HEK293 (cell line): ENCODE results near the gene XKR3.
"Not testable (repeated sequence)": the region's sequence is repeated elsewhere in the genome, so short reads cannot be mapped to it uniquely, and the experiment has no call there.

ENCODE experiments used
- CTCF ChIA-PET: fragments of 350-600 bp; formaldehyde crosslinking; extraction: SDS; loops from one replicate; lab custom pipeline; 2021; ENCODE audit warnings: antibody characterized with exemption; lab: Yijun Ruan, JAX
- POLR2A ChIA-PET: fragments of 300-600 bp; formaldehyde crosslinking; extraction: SDS; loops from one replicate; lab custom pipeline; 2020; ENCODE audit warnings: antibody characterized with exemption, inconsistent platforms; lab: Yijun Ruan, JAX
- H3K27ac ChIP-seq: fragments of 200-500 bp; sonication (Bioruptor generic); 2 replicates; pipeline ENCODE4 v1.5.1; 2014; ENCODE audit warnings: low read depth, low read length, control low read depth, inconsistent platforms; ENCODE audit errors: extremely low read depth
- H3K36me3 ChIP-seq, 2 experiments: fragments of 200-500 bp in 1 of 2; sonication (Bioruptor generic) in 1 of 2; 1 replicate in 1 of 2; 2 replicates in 1 of 2; pipeline ENCODE4 v1.5.1; 2014 to 2017; ENCODE audit warnings: inconsistent platforms in 2 of 2, low read length in 2 of 2; ENCODE audit not compliant: control insufficient read depth in 2 of 2, insufficient read depth in 1 of 2
- H3K4me1 ChIP-seq: fragments of 200-500 bp; sonication (Bioruptor generic); 2 replicates; pipeline ENCODE4 v1.5.1; 2014; ENCODE audit warnings: mild to moderate bottlenecking, low read length, inconsistent platforms; ENCODE audit not compliant: control insufficient read depth, insufficient read depth
- H3K4me3 ChIP-seq: 2 replicates; pipeline ENCODE4 v1.5.1; 2011; ENCODE audit warnings: low read depth, mild to moderate bottlenecking, control low read depth, low read length, moderate library complexity
- H3K9me3 ChIP-seq: fragments of 200-500 bp; sonication (Bioruptor generic); 2 replicates; pipeline ENCODE4 v1.5.1; 2014; ENCODE audit warnings: low read depth, low read length, inconsistent platforms; ENCODE audit not compliant: control insufficient read depth, insufficient read depth
- BCL11A ChIP-seq: fragments of 450-650 bp; formaldehyde crosslinking; IDR thresholded peaks from 2 replicates; pipeline ENCODE4 v1.5.1; 2016; ENCODE audit warnings: low read depth, missing biosample characterization, missing genetic modification characterization
- GLIS1 ChIP-seq: fragments of 450-650 bp; formaldehyde crosslinking; IDR thresholded peaks from 2 replicates; pipeline ENCODE4 v1.5.1; 2016; ENCODE audit warnings: missing biosample characterization, missing genetic modification characterization
- HOXD13 ChIP-seq: sonication (generic); formaldehyde crosslinking; IDR thresholded peaks from 2 replicates; pipeline ENCODE4 v1.8.0; 2022; ENCODE audit warnings: missing genetic modification reagents, borderline replicate concordance
- IKZF3 ChIP-seq: fragments of 450-650 bp; IDR thresholded peaks from 2 replicates; pipeline ENCODE4 v1.5.0; 2018; ENCODE audit warnings: missing biosample characterization, mild to moderate bottlenecking, missing genetic modification characterization, moderate library complexity
- KLF16 ChIP-seq: fragments of 450-650 bp; formaldehyde crosslinking; IDR thresholded peaks from 2 replicates; pipeline ENCODE4 v1.5.1; 2017; ENCODE audit warnings: missing biosample characterization, missing genetic modification characterization
- SETDB1 ChIP-seq: IDR thresholded peaks from one replicate; pipeline ENCODE4 v1.6.1; 2017; ENCODE audit warnings: mild to moderate bottlenecking, low read length, moderate library complexity, mixed read lengths; ENCODE audit not compliant: insufficient read length
- YY2 ChIP-seq: fragments of 450-650 bp; formaldehyde crosslinking; IDR thresholded peaks from 2 replicates; pipeline ENCODE4 v1.5.1; 2016; ENCODE audit warnings: missing biosample characterization, missing genetic modification characterization
- ZBTB48 ChIP-seq: fragments of 450-650 bp; formaldehyde crosslinking; IDR thresholded peaks from 2 replicates; pipeline ENCODE4 v1.5.1; 2016; ENCODE audit warnings: missing biosample characterization, missing genetic modification characterization
- ZNF138 ChIP-seq: fragments of 450-650 bp; formaldehyde crosslinking; IDR thresholded peaks from 2 replicates; pipeline ENCODE4 v1.5.1; 2016; ENCODE audit warnings: missing biosample characterization, missing genetic modification characterization, borderline replicate concordance
- ZNF223 ChIP-seq: fragments of 450-650 bp; formaldehyde crosslinking; IDR thresholded peaks from 2 replicates; pipeline ENCODE4 v1.5.1; 2016; ENCODE audit warnings: missing biosample characterization, missing genetic modification characterization
- ZNF239 ChIP-seq: fragments of 450-650 bp; formaldehyde crosslinking; IDR thresholded peaks from 2 replicates; pipeline ENCODE4 v1.5.1; 2016; ENCODE audit warnings: missing biosample characterization, missing genetic modification characterization
- ZNF266 ChIP-seq: fragments of 450-650 bp; formaldehyde crosslinking; IDR thresholded peaks from 2 replicates; pipeline ENCODE4 v1.5.1; 2016; ENCODE audit warnings: missing biosample characterization, missing genetic modification characterization, low read depth
- ZNF302 ChIP-seq: fragments of 450-650 bp; formaldehyde crosslinking; IDR thresholded peaks from 2 replicates; pipeline ENCODE4 v1.5.1; 2016; ENCODE audit warnings: missing biosample characterization, missing genetic modification characterization, low read depth
- ZNF311 ChIP-seq: fragments of 450-650 bp; formaldehyde crosslinking; IDR thresholded peaks from 2 replicates; pipeline ENCODE4 v1.5.1; 2017; ENCODE audit warnings: missing biosample characterization, missing genetic modification characterization, borderline replicate concordance
- ZNF324 ChIP-seq: fragments of 450-650 bp; formaldehyde crosslinking; IDR thresholded peaks from 2 replicates; pipeline ENCODE4 v1.5.1; 2016; ENCODE audit warnings: missing biosample characterization, missing genetic modification characterization
- ZNF341 ChIP-seq: fragments of 450-650 bp; formaldehyde crosslinking; IDR thresholded peaks from 2 replicates; pipeline ENCODE4; 2016; ENCODE audit warnings: low read depth, missing biosample characterization, missing genetic modification characterization
- ZNF404 ChIP-seq: fragments of 450-650 bp; formaldehyde crosslinking; IDR thresholded peaks from 2 replicates; pipeline ENCODE4 v1.5.1; 2017; ENCODE audit warnings: missing biosample characterization, missing genetic modification characterization
- ZNF433 ChIP-seq: fragments of 450-650 bp; formaldehyde crosslinking; IDR thresholded peaks from 2 replicates; pipeline ENCODE4 v1.5.1; 2016; ENCODE audit warnings: missing biosample characterization, missing genetic modification characterization, low read depth
- ZNF518A ChIP-seq: fragments of 450-650 bp; formaldehyde crosslinking; conservative IDR thresholded peaks from 2 replicates; pipeline ENCODE4 v1.5.1; 2016; ENCODE audit warnings: low read depth, missing biosample characterization, missing genetic modification characterization
- ZNF558 ChIP-seq: fragments of 450-650 bp; formaldehyde crosslinking; IDR thresholded peaks from 2 replicates; pipeline ENCODE4 v1.5.1; 2016; ENCODE audit warnings: missing biosample characterization, missing genetic modification characterization
- ZNF585B ChIP-seq: fragments of 450-650 bp; formaldehyde crosslinking; IDR thresholded peaks from 2 replicates; pipeline ENCODE4 v1.5.1; 2016; ENCODE audit warnings: missing biosample characterization, missing genetic modification characterization
- ZNF654 ChIP-seq: fragments of 450-650 bp; formaldehyde crosslinking; IDR thresholded peaks from 2 replicates; pipeline ENCODE4 v1.5.1; 2016; ENCODE audit warnings: low read depth, missing biosample characterization, missing genetic modification characterization
- ZSCAN16 ChIP-seq: fragments of 450-650 bp; formaldehyde crosslinking; IDR thresholded peaks from 2 replicates; pipeline ENCODE4 v1.5.1; 2016; ENCODE audit warnings: missing biosample characterization, missing genetic modification characterization
- TF ChIP-seq, protein P1 (sequence below): fragments of 450-650 bp; formaldehyde crosslinking; IDR thresholded peaks from 2 replicates; pipeline ENCODE4 v1.5.1; 2016; ENCODE audit warnings: missing biosample characterization, missing genetic modification characterization
- TF ChIP-seq, protein P2 (sequence below): fragments of 450-650 bp; formaldehyde crosslinking; IDR thresholded peaks from 2 replicates; pipeline ENCODE4 v1.5.1; 2017; ENCODE audit warnings: missing biosample characterization, missing genetic modification characterization

XKR3 gene

GRCh38 chr22:16801088-16801487 is 24.1 kb downstream of the XKR3 start (continued):
- no peak for TF ChIP-seq YY2

GRCh38 chr22:16800358-16800757 is 24.9 kb downstream of the XKR3 start:
- ChIA-PET CTCF (interaction anchor here (0.7 kb wide), 1 partner anchor 26 kb away, joined by 3 read pairs; no protein-coding TSS in a partner anchor), POLR2A (no interaction called here)
- no peaks in the 10 kb centered on the region for H3K4me1 ChIP-seq
- no peaks in the 10 kb centered on the region for H3K36me3 ChIP-seq
- TF ChIP-seq ZNF311: no peak
- TF ChIP-seq ZNF324 (tag by site-specific recombination): no peak
- TF ChIP-seq KLF16 (tag by site-specific recombination): no peak
- TF ChIP-seq ZNF558 (tag by site-specific recombination): no peak
- no peak for TF ChIP-seq ZNF654 (tag by site-specific recombination)
- no peak for TF ChIP-seq ZNF302
- no peak for TF ChIP-seq ZNF341
- no peak for TF ChIP-seq ZNF266 (tag by site-specific recombination)
- no peak for TF ChIP-seq ZNF433 (tag by site-specific recombination)
- no peak for TF ChIP-seq ZNF138 (tag by site-specific recombination)
- TF ChIP-seq SETDB1: no peak
- no peak for TF ChIP-seq ZBTB48 (tag by site-specific recombination)
- TF ChIP-seq HOXD13: no peak
- TF ChIP-seq ZNF239: no peak
- TF ChIP-seq ZNF223: no peak
- TF ChIP-seq GLIS1 (tag by site-specific recombination): no peak
- TF ChIP-seq ZSCAN16: no peak
- TF ChIP-seq, protein P1, sequence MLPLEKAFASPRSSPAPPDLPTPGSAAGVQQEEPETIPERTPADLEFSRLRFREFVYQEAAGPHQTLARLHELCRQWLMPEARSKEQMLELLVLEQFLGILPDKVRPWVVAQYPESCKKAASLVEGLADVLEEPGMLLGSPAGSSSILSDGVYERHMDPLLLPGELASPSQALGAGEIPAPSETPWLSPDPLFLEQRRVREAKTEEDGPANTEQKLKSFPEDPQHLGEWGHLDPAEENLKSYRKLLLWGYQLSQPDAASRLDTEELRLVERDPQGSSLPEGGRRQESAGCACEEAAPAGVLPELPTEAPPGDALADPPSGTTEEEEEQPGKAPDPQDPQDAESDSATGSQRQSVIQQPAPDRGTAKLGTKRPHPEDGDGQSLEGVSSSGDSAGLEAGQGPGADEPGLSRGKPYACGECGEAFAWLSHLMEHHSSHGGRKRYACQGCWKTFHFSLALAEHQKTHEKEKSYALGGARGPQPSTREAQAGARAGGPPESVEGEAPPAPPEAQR (tag by site-specific recombination): no peak
- TF ChIP-seq, protein P2, sequence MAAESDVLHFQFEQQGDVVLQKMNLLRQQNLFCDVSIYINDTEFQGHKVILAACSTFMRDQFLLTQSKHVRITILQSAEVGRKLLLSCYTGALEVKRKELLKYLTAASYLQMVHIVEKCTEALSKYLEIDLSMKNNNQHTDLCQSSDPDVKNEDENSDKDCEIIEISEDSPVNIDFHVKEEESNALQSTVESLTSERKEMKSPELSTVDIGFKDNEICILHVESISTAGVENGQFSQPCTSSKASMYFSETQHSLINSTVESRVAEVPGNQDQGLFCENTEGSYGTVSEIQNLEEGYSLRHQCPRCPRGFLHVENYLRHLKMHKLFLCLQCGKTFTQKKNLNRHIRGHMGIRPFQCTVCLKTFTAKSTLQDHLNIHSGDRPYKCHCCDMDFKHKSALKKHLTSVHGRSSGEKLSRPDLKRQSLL (tag by site-specific recombination): no peak
- no peak for TF ChIP-seq BCL11A (tag by site-specific recombination)
- no peak overlapping the region for H3K27ac ChIP-seq
- H3K9me3 ChIP-seq: no peaks in the 10 kb centered on the region
- no peak overlapping the region for H3K4me3 ChIP-seq

DNA sequence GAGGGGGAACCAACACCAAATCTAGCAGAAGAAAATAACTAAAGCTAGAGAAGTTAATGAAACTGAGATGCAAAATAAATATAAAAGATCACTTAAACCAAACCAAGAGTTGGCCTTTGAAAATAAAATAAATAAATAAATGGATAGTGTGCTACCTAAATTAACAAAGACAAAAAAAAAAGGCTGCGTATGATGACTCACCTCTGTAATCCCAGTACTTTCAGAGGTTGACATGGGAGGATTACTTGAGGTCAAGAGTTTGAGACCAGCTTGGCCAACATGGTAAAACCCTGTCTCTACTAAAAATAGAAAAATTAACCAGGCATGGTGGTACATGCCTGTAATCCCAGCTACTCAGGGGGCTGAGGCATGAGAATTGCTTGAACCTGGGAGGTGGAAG is 29.7 kb downstream of the XKR3 start:
- H3K4me3 ChIP-seq, H3K4me1 ChIP-seq, POLR2A ChIA-PET, H3K36me3 ChIP-seq, H3K9me3 ChIP-seq, H3K27ac ChIP-seq, CTCF ChIA-PET: not testable (repeated sequence)

- no peak overlapping the region for H3K4me3 ChIP-seq
- H3K9me3 ChIP-seq: no peaks in the 10 kb centered on the region
- no peaks in the 10 kb centered on the region for H3K4me1 ChIP-seq
- no peak for TF ChIP-seq ZNF654 (tag by site-specific recombination)
- TF ChIP-seq ZNF585B (tag by site-specific recombination): no peak
- no peak for TF ChIP-seq ZNF404 (tag by site-specific recombination)
- TF ChIP-seq IKZF3 (tag by site-specific recombination): no peak
- no peak for TF ChIP-seq ZNF518A
- H3K36me3 ChIP-seq: no peaks in the 10 kb centered on the region
- ChIA-PET CTCF (interaction anchor here (0.6 kb wide), 1 partner anchor 10 kb away, joined by 3 read pairs; no protein-coding TSS in a partner anchor), POLR2A (no interaction called here)
- H3K27ac ChIP-seq: no peak overlapping the region
These were observed 31.4 kb downstream of the XKR3 start for GRCh38 chr22:16793831-16794230.
